BLaER1 treated with 17β-estradiol and CSF1 and Interleukin-3, amounts not matched to agents 10 nM and 100 nM (cell line): ENCODE measurements around the gene DUS2.
"Not testable (repeated sequence)": the region's sequence is repeated elsewhere in the genome, so short reads cannot be mapped to it uniquely, and the experiment has no call there.

Experiments used
- H3K27ac ChIP-seq, 11 experiments: shearing (Covaris generic); formaldehyde crosslinking; 2 replicates each; pipeline ENCODE4 v1.8.1; 2022
- H3K27me3 ChIP-seq, 11 experiments: shearing (Covaris generic); formaldehyde crosslinking; 2 replicates each; pipeline ENCODE4 v1.8.1; 2022
- H3K36me3 ChIP-seq, 11 experiments: shearing (Covaris generic); formaldehyde crosslinking; 2 replicates each; pipeline ENCODE4 v1.8.1; 2022
- H3K4me1 ChIP-seq, 10 experiments: shearing (Covaris generic); formaldehyde crosslinking; 2 replicates each; pipeline ENCODE4 v1.8.1; 2022
- H3K4me2 ChIP-seq, 11 experiments: shearing (Covaris generic); formaldehyde crosslinking; 2 replicates each; pipeline ENCODE4 v1.8.1; 2022
- H3K4me3 ChIP-seq, 10 experiments: shearing (Covaris generic); formaldehyde crosslinking; 2 replicates each; pipeline ENCODE4 v1.8.1; 2022
- H3K9ac ChIP-seq, 11 experiments: shearing (Covaris generic); formaldehyde crosslinking; 2 replicates each; pipeline ENCODE4 v1.8.1; 2022
- H3K9me3 ChIP-seq, 11 experiments: shearing (Covaris generic); formaldehyde crosslinking; replicated peaks in 1 of 11; 2 replicates each; pipeline ENCODE4 v1.8.1; 2022
- H4K20me1 ChIP-seq, 11 experiments: shearing (Covaris generic); formaldehyde crosslinking; 2 replicates each; pipeline ENCODE4 v1.8.1; 2022
- Cebpa-rat ChIP-seq, 11 experiments: shearing (Covaris generic); IDR thresholded peaks; 2 replicates each; pipeline ENCODE4 v1.8.1; 2022

The DUS2 gene

GRCh38 chr16:68086860-68087268, 63.8 kb downstream of the DUS2 start:
- Histone ChIP-seq H3K4me3 (peak overlapping the region; percentile 79 to 94 (median 88)), H3K9ac (peak overlapping the region; percentile 89 to 98 (median 94)), H3K4me2 (peak overlapping the region; percentile 78 to 94 (median 89)), H3K36me3 (no peaks in the 10 kb centered on the region), H4K20me1 (peaks cover 17 to 60% (median 52%) of the 10 kb centered on the region in 11 experiments; a peak in 20 of 22 replicates), H3K27me3 (no peaks in the 10 kb centered on the region), H3K27ac (peak overlapping the region; percentile 34 to 99 (median 96); a peak in 21 of 22 replicates), H3K9me3 (no peaks in the 10 kb centered on the region), H3K4me1 (peaks cover 64 to 83% (median 71%) of the 10 kb centered on the region in 10 experiments)
- no peak for TF ChIP-seq Cebpa-rat (IDR thresholded peaks at IDR 0.05)

GRCh38 chr16:68087688-68088087, 64.6 kb downstream of the DUS2 start:
- Histone ChIP-seq H3K9me3 (no peaks in the 10 kb centered on the region), H3K36me3 (no peaks in the 10 kb centered on the region), H3K4me2 (peak overlapping the region; percentile 79 to 94 (median 89)), H3K9ac (peak overlapping the region; percentile 8 to 98 (median 94); a peak in 17 of 22 replicates), H3K27ac (peak overlapping the region in 2 of 11 experiments; percentile 20 to 96; a peak in 4 of 22 replicates), H4K20me1 (peaks cover 23 to 68% (median 61%) of the 10 kb centered on the region in 11 experiments; a peak in 20 of 22 replicates), H3K4me3 (peak overlapping the region; percentile 79 to 94 (median 88); a peak in 18 of 20 replicates), H3K4me1 (peaks cover 64 to 83% (median 71%) of the 10 kb centered on the region in 10 experiments), H3K27me3 (no peaks in the 10 kb centered on the region)
- TF ChIP-seq Cebpa-rat (IDR thresholded peaks at IDR 0.05): no peak

- peak overlapping the region in 5 of 11 experiments; percentile 89 to 98 (median 94); a peak in 6 of 22 replicates for H3K9ac ChIP-seq
Observed at GRCh38 chr16:68088130-68088972, 65.3 kb downstream of the DUS2 start.

DNA sequence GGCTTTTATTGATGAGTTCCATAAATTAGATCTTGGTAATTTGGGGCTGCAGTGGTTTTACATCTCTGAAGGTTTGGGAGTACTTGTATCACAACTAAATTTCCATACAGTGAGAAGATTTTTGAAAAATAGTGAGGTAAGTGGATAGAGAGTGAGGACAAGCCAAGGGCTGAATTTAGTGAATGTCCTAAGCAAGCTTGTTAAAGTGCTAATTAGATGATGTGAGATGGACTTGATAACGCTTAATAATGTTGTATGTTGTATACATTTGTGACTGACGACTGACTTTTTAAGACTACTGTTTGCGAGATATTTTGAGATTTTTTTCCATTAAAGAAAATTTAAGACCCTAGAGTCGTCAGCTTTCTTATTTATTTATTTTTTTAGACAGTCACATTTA, 66.0 kb downstream of the DUS2 start:
- Histone ChIP-seq H3K36me3 (no peaks in the 10 kb centered on the region), H3K4me3 (peak overlapping the region in 2 of 10 experiments; percentile 11 to 14; a peak in 3 of 20 replicates), H3K4me2 (peak overlapping the region; percentile 16 to 92 (median 71)), H3K4me1 (peaks cover 64 to 80% (median 71%) of the 10 kb centered on the region in 10 experiments), H3K9me3 (no peaks in the 10 kb centered on the region), H3K27ac (no peak overlapping the region; a peak in 2 of 22 replicates), H3K27me3 (no peaks in the 10 kb centered on the region), H4K20me1 (peaks cover 33 to 82% (median 74%) of the 10 kb centered on the region in 11 experiments; a peak in 21 of 22 replicates), H3K9ac (peak overlapping the region in 2 of 11 experiments; percentile 24 to 54; a peak in 2 of 22 replicates)
- TF ChIP-seq Cebpa-rat (IDR thresholded peaks at IDR 0.05): no peak

More at GRCh38 chr16:68088130-68088972, 65.3 kb downstream of the DUS2 start:
- H3K27me3 ChIP-seq: no peaks in the 10 kb centered on the region
- H3K9me3 ChIP-seq: no peaks in the 10 kb centered on the region
- H3K4me2 ChIP-seq: peak overlapping the region; percentile 79 to 94 (median 89)
- H3K27ac ChIP-seq: no peak overlapping the region; a peak in 2 of 22 replicates
- H3K4me1 ChIP-seq: peaks cover 64 to 80% (median 71%) of the 10 kb centered on the region in 10 experiments
- no peaks in the 10 kb centered on the region for H3K36me3 ChIP-seq
- H4K20me1 ChIP-seq: peaks cover 26 to 74% (median 67%) of the 10 kb centered on the region in 11 experiments; a peak in 20 of 22 replicates
- TF ChIP-seq Cebpa-rat (IDR thresholded peaks at IDR 0.05): no peak
- H3K4me3 ChIP-seq: peak overlapping the region in 7 of 10 experiments; percentile 86 to 94 (median 90); a peak in 10 of 20 replicates

DNA sequence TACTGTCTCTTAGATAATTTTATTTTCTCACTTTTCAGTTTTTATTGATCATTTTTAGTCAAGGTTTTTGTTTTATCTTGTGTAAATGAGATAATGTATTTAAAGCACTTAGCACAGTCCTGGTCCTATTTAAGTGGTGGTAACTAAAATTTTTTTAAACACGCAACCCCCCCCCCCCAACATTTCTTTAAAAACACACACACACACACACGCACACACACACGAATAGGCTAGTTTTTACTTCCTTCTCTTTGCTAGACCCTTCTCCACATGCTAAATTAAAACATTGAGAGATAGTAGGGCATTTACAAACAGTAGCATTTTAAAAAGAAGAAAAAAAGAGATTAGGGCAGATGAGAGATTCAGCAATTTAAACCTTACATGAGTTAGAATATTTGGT, 67.0 kb downstream of the DUS2 start:
- H3K4me1 ChIP-seq: peaks cover 57 to 77% (median 73%) of the 10 kb centered on the region in 10 experiments

DNA sequence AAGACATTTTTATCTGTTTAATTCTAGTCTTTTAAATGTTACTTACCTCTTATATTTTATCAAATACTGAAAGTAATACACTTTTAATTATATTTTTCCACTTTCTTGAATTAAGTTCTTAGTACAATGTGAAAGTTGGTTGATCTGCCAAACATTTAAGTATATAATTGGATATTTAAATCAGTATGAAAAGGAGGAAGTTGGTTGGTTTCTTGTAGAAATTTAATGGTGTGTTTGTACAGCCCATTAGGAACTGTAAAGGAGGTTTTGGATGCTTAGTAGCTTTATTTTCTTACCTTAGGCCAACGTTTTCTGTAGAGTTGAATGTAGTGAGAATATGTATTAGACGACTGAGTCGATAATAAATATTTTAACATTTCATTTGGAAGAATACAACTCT, 67.4 kb downstream of the DUS2 start:
- peak overlapping the region in 3 of 11 experiments; percentile 5 to 32 (median 6); a peak in 6 of 22 replicates for H3K9ac ChIP-seq
- H3K4me3 ChIP-seq: peak overlapping the region in 3 of 10 experiments; percentile 18 to 25 (median 18); a peak in 5 of 20 replicates
- H4K20me1 ChIP-seq: peaks cover 48 to 96% (median 89%) of the 10 kb centered on the region in 11 experiments; a peak in 21 of 22 replicates
- no peaks in the 10 kb centered on the region for H3K27me3 ChIP-seq
- H3K27ac ChIP-seq: peak overlapping the region in 10 of 11 experiments; percentile 4 to 51 (median 34); a peak in 15 of 22 replicates
- H3K9me3 ChIP-seq: no peaks in the 10 kb centered on the region
- H3K4me2 ChIP-seq: peak overlapping the region; percentile 58 to 92 (median 71)
- TF ChIP-seq Cebpa-rat (IDR thresholded peaks at IDR 0.05): no peak
- 0 out of 22 replicates have a peak, but pooled peaks cover 0 to 2% (median 0%) of the 10 kb centered on the region in 11 experiments for H3K36me3 ChIP-seq
- peaks cover 60 to 81% (median 73%) of the 10 kb centered on the region in 10 experiments for H3K4me1 ChIP-seq

More for the DNA sequence above, 67.0 kb downstream of the DUS2 start:
- Histone ChIP-seq H3K36me3 (no peaks in the 10 kb centered on the region), H4K20me1 (peaks cover 44 to 92% (median 85%) of the 10 kb centered on the region in 11 experiments; a peak in 21 of 22 replicates), H3K4me3 (0 out of 20 replicates have a peak overlapping the region, but pooled peaks of 3 of the 10 experiments have one; percentile 15 to 25 (median 18)), H3K27me3 (no peaks in the 10 kb centered on the region), H3K4me2 (peak overlapping the region; percentile 38 to 92 (median 71); a peak in 20 of 22 replicates), H3K27ac (peak overlapping the region in 5 of 11 experiments; percentile 6 to 51 (median 45); a peak in 4 of 22 replicates), H3K9ac (no peak overlapping the region; a peak in 2 of 22 replicates), H3K9me3 (no peaks in the 10 kb centered on the region)
- no peak for TF ChIP-seq Cebpa-rat (IDR thresholded peaks at IDR 0.05)

- H4K20me1 ChIP-seq: peaks cover 58 to 100% (median 96%) of the 10 kb centered on the region in 11 experiments; a peak in 21 of 22 replicates
- H3K9me3 ChIP-seq: no peaks in the 10 kb centered on the region
- no peak for TF ChIP-seq Cebpa-rat (IDR thresholded peaks at IDR 0.05)
- H3K4me2 ChIP-seq: peak overlapping the region; percentile 62 to 92 (median 71)
- H3K27me3 ChIP-seq: no peaks in the 10 kb centered on the region
- H3K4me3 ChIP-seq: peak overlapping the region in 1 of 10 experiments; percentile 18; a peak in 1 of 20 replicates
- H3K4me1 ChIP-seq: peaks cover 60 to 89% (median 72%) of the 10 kb centered on the region in 10 experiments
- peak overlapping the region in 4 of 11 experiments; percentile 29 to 51 (median 44); a peak in 6 of 22 replicates for H3K27ac ChIP-seq
- H3K36me3 ChIP-seq: 0 out of 22 replicates have a peak, but pooled peaks cover 0 to 5% (median 0%) of the 10 kb centered on the region in 11 experiments
- H3K9ac ChIP-seq: peak overlapping the region in 1 of 11 experiments; percentile 32; a peak in 1 of 22 replicates
Observed at GRCh38 chr16:68091380-68092261, 68.5 kb downstream of the DUS2 start.

GRCh38 chr16:68092275-68092674, 69.2 kb downstream of the DUS2 start:
- H4K20me1 ChIP-seq: peaks cover 65 to 100% (median 96%) of the 10 kb centered on the region in 11 experiments; a peak in 21 of 22 replicates
- H3K4me3 ChIP-seq, H3K9ac ChIP-seq, H3K36me3 ChIP-seq, H3K27me3 ChIP-seq, H3K9me3 ChIP-seq: not testable (repeated sequence)
- peak overlapping the region; percentile 14 to 92 (median 71); a peak in 18 of 22 replicates for H3K4me2 ChIP-seq
- H3K4me1 ChIP-seq: peaks cover 59 to 95% (median 67%) of the 10 kb centered on the region in 10 experiments
- peak overlapping the region in 1 of 11 experiments; percentile 51; a peak in 1 of 22 replicates for H3K27ac ChIP-seq
